ENCODE measurements around the gene ADORA2B.

GRCh38 chr17:16007439-16007838 lies 62.5 kb downstream of the ADORA2B start:
- TF ChIP-seq CTCF (IDR thresholded peaks at IDR 0.05; ENCODE audit: low read depth, low read length, poor library complexity, severe bottlenecking), result no peak
- no peak for TF ChIP-seq EZH2phosphoT487 (IDR thresholded peaks at IDR 0.05; ENCODE audit: borderline replicate concordance, low read length)
